HepG2 (cell line): ENCODE measurements around the gene STK4. TPM values are rescaled to one million over a fixed set of nuclear protein-coding genes. Genes with fewer than 3 reads are reported as not detected.

ENCODE experiments used
- ATAC-seq: fragments of 200-7000 bp; cut with Tn5 transposase; 3 replicates; pipeline ENCODE4 v1.9.1; 2020; ENCODE audit warnings: mild to moderate bottlenecking, moderate library complexity
- BruUV-seq: library from RNA; stranded (reverse); fragments of 400-500 nt; replicated peaks from 2 replicates; lab custom pipeline; 2021; lab: Mats Ljungman, UMichigan
- CTCF ChIA-PET: fragments of 300-600 bp; formaldehyde crosslinking; extraction: SDS; loops from one replicate; lab custom pipeline; 2021; ENCODE audit warnings: low total read pairs, inconsistent platforms, low intra/inter-chr PET ratio; lab: Yijun Ruan, JAX
- POLR2A ChIA-PET: fragments of 350-600 bp; sonication (Branson Sonifier 250); formaldehyde crosslinking; loops from one replicate; lab custom pipeline; 2020; ENCODE audit warnings: antibody characterized with exemption, inconsistent platforms; lab: Yijun Ruan, JAX
- DNase-seq: peaks from one replicate; pipeline ENCODE4 v3.0.0-alpha.2; 2015; ENCODE audit warnings: low spot score
- FAIRE-seq: peaks from 3 replicates; lab custom pipeline; 2011; peaks lifted over from hg19 to GRCh38; lab: Jason Lieb, UNC
- H2AFZ ChIP-seq: one replicate; pipeline ENCODE4 v1.6.1; 2011; ENCODE audit warnings: low read length, inconsistent platforms
- H3K27ac ChIP-seq: fragments of 300-600 bp; 3 replicates; pipeline ENCODE4 v1.8.0; 2011; ENCODE audit warnings: mixed run types, mild to moderate bottlenecking, mixed read lengths, low read length, inconsistent platforms; ENCODE audit not compliant: insufficient read depth; ENCODE audit errors: extremely low read length
- H3K27me3 ChIP-seq, 2 experiments: fragments of 200-600 bp in 1 of 2; 2 replicates in 1 of 2; 3 replicates in 1 of 2; pipeline versions ENCODE4 v1.6.0 to v1.8.0; 2011; ENCODE audit warnings: low read length in 2 of 2, mild to moderate bottlenecking in 2 of 2, moderate library complexity in 2 of 2, inconsistent platforms in 1 of 2; ENCODE audit not compliant: insufficient read depth in 2 of 2, control insufficient read depth in 1 of 2
- H3K36me3 ChIP-seq, 2 experiments: fragments of 200-600 bp in 1 of 2; replicated peaks in 1 of 2; 2 replicates in 1 of 2; 3 replicates in 1 of 2; pipeline versions ENCODE4 v1.5.1 to v1.8.0; 2011; ENCODE audit warnings: low read length in 2 of 2, inconsistent platforms in 1 of 2; ENCODE audit not compliant: insufficient read depth in 2 of 2, control insufficient read depth in 1 of 2
- H3K4me1 ChIP-seq: 2 replicates; pipeline ENCODE4 v1.5.1; 2012; ENCODE audit warnings: low read length, inconsistent platforms; ENCODE audit not compliant: insufficient read depth
- H3K4me2 ChIP-seq: 2 replicates; pipeline ENCODE4 v1.6.0; 2011; ENCODE audit warnings: low read depth, low read length, inconsistent platforms
- H3K4me3 ChIP-seq, 3 experiments: fragments of 200-600 bp in 1 of 3; sonication (generic), shearing (Covaris generic) in 1 of 3; replicated peaks in 1 of 3; 2 replicates each; pipeline ENCODE4 v1.5.1; 2011 to 2016; ENCODE audit warnings: low read length in 3 of 3, inconsistent platforms in 2 of 3, low read depth in 2 of 3, mild to moderate bottlenecking in 2 of 3, control low read depth in 1 of 3, mixed read lengths in 1 of 3; ENCODE audit not compliant: insufficient read depth in 1 of 3
- H3K79me2 ChIP-seq: one replicate; pipeline ENCODE4 v1.6.1; 2011; ENCODE audit warnings: low read length, inconsistent platforms; ENCODE audit not compliant: insufficient read depth
- H3K9ac ChIP-seq: 2 replicates; pipeline ENCODE4 v1.6.0; 2011; ENCODE audit warnings: mild to moderate bottlenecking, low read depth, low read length, inconsistent platforms; ENCODE audit not compliant: insufficient read depth
- H3K9me3 ChIP-seq: 2 replicates; pipeline ENCODE4 v1.5.1; 2012; ENCODE audit warnings: mild to moderate bottlenecking, low read length
- H4K20me1 ChIP-seq: 2 replicates; pipeline ENCODE4 v1.6.0; 2011; ENCODE audit warnings: inconsistent platforms, mild to moderate bottlenecking, low read length, moderate library complexity; ENCODE audit not compliant: insufficient read depth
- ADNP ChIP-seq: sonication (generic); formaldehyde crosslinking; IDR thresholded peaks from 2 replicates; pipeline ENCODE4 v1.4.0; 2020; ENCODE audit warnings: missing genetic modification reagents
- ATAD3A ChIP-seq: sonication (generic); formaldehyde crosslinking; IDR thresholded peaks from 2 replicates; pipeline ENCODE4 v1.4.0; 2020; ENCODE audit warnings: missing genetic modification reagents
- CEBPB ChIP-seq: IDR thresholded peaks from 2 replicates; pipeline ENCODE4 v1.6.1; 2011; ENCODE audit warnings: low read depth, low read length, improper control_type of control experiment, borderline replicate concordance
- ERF ChIP-seq: IDR thresholded peaks from 2 replicates; pipeline ENCODE4 v1.6.1; 2018; ENCODE audit warnings: missing biosample characterization, missing genetic modification reagents
- ETV5 ChIP-seq: IDR thresholded peaks from 2 replicates; pipeline ENCODE4 v1.6.1; 2018; ENCODE audit warnings: missing biosample characterization, missing genetic modification reagents, inconsistent platforms, borderline replicate concordance
- FOXK2 ChIP-seq: fragments of 450-650 bp; IDR thresholded peaks from 2 replicates; pipeline ENCODE4 v1.6.1; 2016
- HCFC1 ChIP-seq: fragments of 150-350 bp; IDR thresholded peaks from 2 replicates; pipeline ENCODE4 v1.6.1; 2014; ENCODE audit warnings: low read depth, low read length
- HIVEP1 ChIP-seq: sonication (generic); formaldehyde crosslinking; IDR thresholded peaks from 2 replicates; pipeline ENCODE4 v1.4.0; 2020; ENCODE audit warnings: mild to moderate bottlenecking, missing genetic modification reagents
- JDP2 ChIP-seq: sonication (generic); formaldehyde crosslinking; IDR thresholded peaks from 2 replicates; pipeline ENCODE4 v1.8.1; 2022; ENCODE audit warnings: missing genetic modification reagents, borderline replicate concordance
- MAFK ChIP-seq, 2 experiments: IDR thresholded peaks in 1 of 2; conservative IDR thresholded peaks in 1 of 2; 2 replicates each; pipeline ENCODE4 v1.6.1; 2011; ENCODE audit warnings: improper control_type of control experiment in 2 of 2, low read length in 2 of 2
- MXD4 ChIP-seq: IDR thresholded peaks from 2 replicates; pipeline ENCODE4 v1.6.1; 2016; ENCODE audit warnings: mild to moderate bottlenecking, missing biosample characterization, missing genetic modification reagents
- ZBTB21 ChIP-seq: sonication (generic); formaldehyde crosslinking; IDR thresholded peaks from 2 replicates; pipeline ENCODE4 v1.4.0; 2020; ENCODE audit warnings: missing genetic modification reagents
- ZMYM3 ChIP-seq: sonication (generic); formaldehyde crosslinking; IDR thresholded peaks from 2 replicates; pipeline ENCODE4 v1.5.1; 2020; ENCODE audit warnings: mild to moderate bottlenecking, missing genetic modification reagents
- ZNF251 ChIP-seq: sonication (generic); formaldehyde crosslinking; IDR thresholded peaks from 2 replicates; pipeline ENCODE4 v1.9.0; 2021; ENCODE audit warnings: mild to moderate bottlenecking, missing genetic modification reagents
- WGBS: methylation state at CpG from one replicate; pipeline ENCODE4 v1.1.6; 2017; ENCODE audit warnings: low lambda C conversion rate; 5-methylcytosine and 5-hydroxymethylcytosine counted together
- in situ Hi-C: cut with HindIII; loops from 2 replicates; pipeline ENCODE4 v1.10.0; 2017; ENCODE audit warnings: low pct_unique_long_range_greater_than_20kb; ENCODE audit not compliant: extremely low pct_ligation_motif_present
- intact Hi-C: fragments of 100-400 bp; cut with micrococcal nuclease; formaldehyde crosslinking; loops from one replicate; pipeline ENCODE4 v1.10.0; 2022; ENCODE audit not compliant: unreplicated experiment
- polyA plus RNA-seq, 8 experiments: library from polyadenylated mRNA; depleted of rRNA in 3 of 8; stranded (reverse) in 7 of 8; unstranded in 1 of 8; fragments of >200 nt; fragmentation: Illumina TruSeq in 4 of 8; extraction: Trizol in 4 of 8; gene quantifications; 2 replicates each; pipeline versions ENCODE4 v1.2.1 to v1.2.3, GENCODE V29; 2011 to 2016; ENCODE audit warnings: low read depth in 4 of 8, missing spikeins in 1 of 8, mixed read lengths in 1 of 8; ENCODE audit not compliant: insufficient read depth in 1 of 8
- total RNA-seq, 5 experiments: library from RNA; depleted of rRNA; stranded (reverse); fragments of >200 nt; fragmentation: Illumina TruSeq; extraction: Trizol; gene quantifications; 2 replicates each; pipeline ENCODE4 v1.2.3, GENCODE V29; 2016; ENCODE audit warnings: low read depth in 1 of 5
- TF ChIP-seq, protein P1 (sequence below): sonication (generic); IDR thresholded peaks from 2 replicates; pipeline ENCODE4 v1.6.1; 2016; ENCODE audit warnings: low read depth, borderline replicate concordance
- TF ChIP-seq, protein P2 (sequence below): sonication (generic); formaldehyde crosslinking; IDR thresholded peaks from 2 replicates; pipeline ENCODE4 v1.4.0; 2020; ENCODE audit warnings: missing genetic modification reagents, borderline replicate concordance
- TF ChIP-seq, protein P3 (sequence below): sonication (generic); formaldehyde crosslinking; IDR thresholded peaks from 2 replicates; pipeline ENCODE4 v1.8.1; 2023; ENCODE audit warnings: mild to moderate bottlenecking, missing genetic modification reagents, borderline replicate concordance

STK4 gene
- total and polyA plus RNA-seq, 2 of the 13 experiments (the other 11 are each of a cell fraction or from before 2014, with no cell fraction given): 25.6 to 38.3 TPM

DNA sequence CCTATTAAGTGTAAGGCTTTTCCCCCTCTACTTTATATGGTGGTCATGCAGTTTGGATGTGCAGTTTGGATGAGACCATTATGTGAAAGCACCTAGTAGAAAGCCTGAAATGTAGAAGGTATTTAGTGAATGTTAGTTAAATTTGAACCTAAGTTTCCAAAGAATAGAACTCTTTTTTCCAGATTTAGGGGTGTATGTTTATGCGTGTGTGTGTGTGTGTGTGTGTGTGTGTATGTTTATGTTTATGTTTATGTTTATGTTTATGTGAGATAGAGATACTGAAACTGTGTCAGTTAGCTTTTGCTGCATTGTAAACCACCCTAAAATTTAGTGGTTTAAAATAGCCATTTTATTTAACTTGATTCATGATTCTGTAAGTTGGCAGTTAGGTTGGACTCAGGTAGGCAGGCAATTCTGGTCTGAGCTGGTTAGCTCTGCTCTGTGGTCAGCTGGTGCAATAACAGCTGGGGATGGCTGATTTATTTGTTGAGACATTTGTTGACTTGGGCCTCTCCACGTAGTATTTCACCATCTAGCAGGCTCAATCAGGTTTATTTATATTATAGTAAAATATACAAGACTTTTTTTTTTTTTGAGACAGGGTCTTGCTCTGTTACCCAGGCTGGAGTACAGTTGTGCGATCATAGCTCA is 54.0 kb downstream of the STK4 start:
- Histone ChIP-seq H4K20me1 (no peaks in the 10 kb centered on the region), H3K9me3 (no peaks in the 10 kb centered on the region), H3K9ac (no peak overlapping the region), H3K4me1 (peaks cover under 1% of the 10 kb centered on the region; the same call in 1 of the 2 replicates), H3K79me2 (no peaks in the 10 kb centered on the region), H3K4me2 (no peak overlapping the region), H3K27ac (no peak overlapping the region), H3K4me3 (no peak overlapping the region), H2AFZ (no peak overlapping the region), H3K36me3 (peaks cover 3 to 49% of the 10 kb centered on the region in 2 experiments; a peak in 4 of 5 replicates), H3K27me3 (no peaks in the 10 kb centered on the region)
- TF ChIP-seq ETV5 (CRISPR knock-in tag) (no peak), CEBPB (peak; percentile 31; the same call in 1 of the 2 replicates)
- TF ChIP-seq, protein P1, sequence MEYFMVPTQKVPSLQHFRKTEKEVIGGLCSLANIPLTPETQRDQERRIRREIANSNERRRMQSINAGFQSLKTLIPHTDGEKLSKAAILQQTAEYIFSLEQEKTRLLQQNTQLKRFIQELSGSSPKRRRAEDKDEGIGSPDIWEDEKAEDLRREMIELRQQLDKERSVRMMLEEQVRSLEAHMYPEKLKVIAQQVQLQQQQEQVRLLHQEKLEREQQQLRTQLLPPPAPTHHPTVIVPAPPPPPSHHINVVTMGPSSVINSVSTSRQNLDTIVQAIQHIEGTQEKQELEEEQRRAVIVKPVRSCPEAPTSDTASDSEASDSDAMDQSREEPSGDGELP: peak; percentile 45; the same call in 1 of the 2 replicates
- BruUV-seq: no TSS peak
- ATAC-seq (peak; percentile 70), DNase-seq (peak; percentile 41), FAIRE-seq (no peak)
- ChIA-PET POLR2A (no interaction called here), CTCF (no interaction called here)
- in situ Hi-C loops: no loop called here
- WGBS: 75% methylated on average over 3 of the region's 3 CpGs
- intact Hi-C loops: no loop called here

DNA sequence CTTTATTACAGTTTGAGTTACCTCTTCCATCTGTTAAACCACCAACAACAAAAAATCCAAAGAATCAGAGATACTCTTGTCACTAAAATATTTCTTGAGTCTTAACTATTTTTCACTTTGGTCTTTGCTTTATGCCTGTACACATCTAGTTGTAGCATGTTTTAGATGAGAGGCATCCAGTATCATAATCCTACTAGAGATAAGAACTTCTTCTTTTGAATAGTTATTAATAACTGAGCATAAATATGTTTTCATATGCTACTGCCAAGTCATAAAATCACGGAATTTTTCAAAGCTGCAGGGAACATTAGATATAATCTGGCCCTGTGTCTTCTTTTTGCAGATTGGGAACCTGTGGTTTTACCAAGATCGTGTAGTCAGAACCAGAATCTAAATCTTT is 55.3 kb downstream of the STK4 start:
- H3K36me3 ChIP-seq: peaks cover 3 to 53% of the 10 kb centered on the region in 2 experiments; a peak in 4 of 5 replicates
- no TSS peak for BruUV-seq
- H3K27ac ChIP-seq: no peak overlapping the region
- ChIA-PET CTCF (no interaction called here), POLR2A (no interaction called here)
- no peaks in the 10 kb centered on the region for H3K9me3 ChIP-seq
- no peak overlapping the region for H2AFZ ChIP-seq
- no peaks in the 10 kb centered on the region for H4K20me1 ChIP-seq
- no peak for ATAC-seq
- H3K4me3 ChIP-seq: no peak overlapping the region
- DNase-seq: no peak
- WGBS: 95% methylated on average over 2 of the region's 2 CpGs
- intact Hi-C loops (no loop called here), in situ Hi-C loops (no loop called here)
- H3K4me1 ChIP-seq: no peaks in the 10 kb centered on the region
- no peak for FAIRE-seq
- no peaks in the 10 kb centered on the region for H3K79me2 ChIP-seq
- H3K9ac ChIP-seq: no peak overlapping the region
- H3K27me3 ChIP-seq: no peaks in the 10 kb centered on the region
- no peak overlapping the region for H3K4me2 ChIP-seq
- TF ChIP-seq ERF (CRISPR knock-in tag) (no peak), MAFK (conservative IDR thresholded peaks at IDR 0.05 in 1 of 2, IDR thresholded peaks at IDR 0.05 in 1 of 2; ENCODE audit: low read length in 2 of 2) (no peak), ADNP (no peak), MXD4 (no peak), FOXK2 (no peak), ZMYM3 (CRISPR knock-in tag) (no peak), JDP2 (CRISPR knock-in tag) (no peak), HCFC1 (no peak), HIVEP1 (CRISPR knock-in tag) (no peak), ZBTB21 (CRISPR knock-in tag) (no peak), ZNF251 (CRISPR knock-in tag) (no peak), ATAD3A (no peak)
- TF ChIP-seq, protein P2, sequence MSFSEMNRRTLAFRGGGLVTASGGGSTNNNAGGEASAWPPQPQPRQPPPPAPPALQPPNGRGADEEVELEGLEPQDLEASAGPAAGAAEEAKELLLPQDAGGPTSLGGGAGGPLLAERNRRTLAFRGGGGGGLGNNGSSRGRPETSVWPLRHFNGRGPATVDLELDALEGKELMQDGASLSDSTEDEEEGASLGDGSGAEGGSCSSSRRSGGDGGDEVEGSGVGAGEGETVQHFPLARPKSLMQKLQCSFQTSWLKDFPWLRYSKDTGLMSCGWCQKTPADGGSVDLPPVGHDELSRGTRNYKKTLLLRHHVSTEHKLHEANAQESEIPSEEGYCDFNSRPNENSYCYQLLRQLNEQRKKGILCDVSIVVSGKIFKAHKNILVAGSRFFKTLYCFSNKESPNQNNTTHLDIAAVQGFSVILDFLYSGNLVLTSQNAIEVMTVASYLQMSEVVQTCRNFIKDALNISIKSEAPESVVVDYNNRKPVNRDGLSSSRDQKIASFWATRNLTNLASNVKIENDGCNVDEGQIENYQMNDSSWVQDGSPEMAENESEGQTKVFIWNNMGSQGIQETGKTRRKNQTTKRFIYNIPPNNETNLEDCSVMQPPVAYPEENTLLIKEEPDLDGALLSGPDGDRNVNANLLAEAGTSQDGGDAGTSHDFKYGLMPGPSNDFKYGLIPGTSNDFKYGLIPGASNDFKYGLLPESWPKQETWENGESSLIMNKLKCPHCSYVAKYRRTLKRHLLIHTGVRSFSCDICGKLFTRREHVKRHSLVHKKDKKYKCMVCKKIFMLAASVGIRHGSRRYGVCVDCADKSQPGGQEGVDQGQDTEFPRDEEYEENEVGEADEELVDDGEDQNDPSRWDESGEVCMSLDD (CRISPR knock-in tag): no peak
- TF ChIP-seq, protein P3, sequence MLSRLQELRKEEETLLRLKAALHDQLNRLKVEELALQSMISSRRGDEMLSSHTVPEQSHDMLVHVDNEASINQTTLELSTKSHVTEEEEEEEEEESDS (CRISPR knock-in tag): no peak
